SK-N-MC (cell line): Measurements from ENCODE around the gene NPTX1.

Experiments
- EZH2 ChIP-seq: fragments of 200-600 bp; sonication (generic); IDR thresholded peaks from one replicate; pipeline ENCODE4 v1.6.1; 2017; ENCODE audit warnings: antibody characterized with exemption
- FOXP2 ChIP-seq: optimal IDR thresholded peaks from 2 replicates; pipeline ENCODE3; 2011; ENCODE audit warnings: mild to moderate bottlenecking, moderate library complexity; ENCODE audit not compliant: insufficient read depth; ENCODE audit errors: extremely low read length, control extremely low read depth
- POLR2AphosphoS5 ChIP-seq: IDR thresholded peaks from 2 replicates; pipeline ENCODE4 v1.6.1; 2012; ENCODE audit warnings: mild to moderate bottlenecking, low read depth, low read length, borderline replicate concordance

DNA sequence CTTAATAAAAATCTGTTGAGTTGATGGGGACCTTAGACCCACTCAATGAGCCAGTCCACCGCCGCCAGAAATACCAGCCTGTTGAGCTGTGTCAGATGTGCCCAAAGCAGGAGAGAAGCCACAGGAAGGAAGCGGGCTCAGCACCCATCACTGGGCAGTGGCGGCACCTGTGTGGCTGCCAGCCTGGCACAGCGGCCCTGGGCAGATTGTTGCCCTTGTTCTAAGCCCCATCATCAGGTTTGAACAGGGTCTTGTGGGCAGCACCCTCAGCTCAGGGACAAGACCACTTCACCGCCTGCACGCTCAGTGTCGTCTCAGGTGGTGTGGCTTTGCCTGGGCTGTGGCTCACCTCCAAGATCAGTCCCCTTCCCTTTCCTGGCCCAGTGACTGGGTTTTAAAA lies 52.1 kb downstream of the NPTX1 start:
- no peak for TF ChIP-seq EZH2
- no peak for TF ChIP-seq POLR2AphosphoS5
- TF ChIP-seq FOXP2, result no peak
